NCI-H446 treated with DMSO at 0.1 percent for 48 hours (cell line): ENCODE data around the gene ITGB5.
"Not testable (repeated sequence)": the region's sequence is repeated elsewhere in the genome, so short reads cannot be mapped to it uniquely, and the experiment has no call there.

Source experiments
- DNase-seq: peaks from one replicate; lab custom pipeline; 2025; lab: John Stamatoyannopoulos, UW

Gene ITGB5

DNA sequence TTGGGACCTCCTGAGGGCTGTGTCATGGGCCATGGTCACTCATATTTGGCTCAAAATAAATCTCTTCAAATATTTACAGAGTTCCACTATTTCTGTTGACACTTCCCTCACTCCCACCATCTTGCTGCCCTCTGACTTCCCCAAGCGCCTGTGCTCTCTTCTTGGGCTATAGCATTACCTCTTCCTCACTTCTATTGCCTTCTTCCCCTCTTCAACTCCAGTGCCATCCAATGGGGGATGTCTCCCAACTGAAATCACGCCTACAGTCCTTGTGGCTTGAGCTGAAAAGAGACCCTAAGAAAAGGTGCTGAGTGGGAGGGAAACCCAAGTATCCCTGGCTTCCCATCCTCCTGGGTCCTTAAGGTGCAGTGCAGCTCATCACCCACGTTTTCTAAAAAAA lies 135.1 kb downstream of the ITGB5 start:
- no peak for DNase-seq

DNA sequence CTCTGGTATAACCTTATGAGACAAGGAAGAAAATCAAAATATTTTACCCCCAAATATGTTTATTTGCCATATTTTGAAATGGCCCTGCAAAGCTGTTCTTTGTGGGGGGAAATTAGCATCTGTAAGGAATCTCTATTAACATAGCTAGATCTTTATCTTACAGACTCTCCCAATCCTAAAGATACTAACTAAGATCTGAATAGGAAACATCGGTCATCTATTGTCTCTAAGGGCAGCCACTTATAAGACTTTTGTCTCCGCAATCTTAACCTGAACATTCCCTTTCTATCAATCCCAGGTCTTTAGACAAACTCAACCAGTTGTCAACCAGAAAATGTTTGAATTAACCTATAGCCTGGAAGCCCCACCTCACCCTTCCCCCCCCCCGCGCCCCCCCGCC lies 135.7 kb downstream of the ITGB5 start:
- no peak for DNase-seq

DNA sequence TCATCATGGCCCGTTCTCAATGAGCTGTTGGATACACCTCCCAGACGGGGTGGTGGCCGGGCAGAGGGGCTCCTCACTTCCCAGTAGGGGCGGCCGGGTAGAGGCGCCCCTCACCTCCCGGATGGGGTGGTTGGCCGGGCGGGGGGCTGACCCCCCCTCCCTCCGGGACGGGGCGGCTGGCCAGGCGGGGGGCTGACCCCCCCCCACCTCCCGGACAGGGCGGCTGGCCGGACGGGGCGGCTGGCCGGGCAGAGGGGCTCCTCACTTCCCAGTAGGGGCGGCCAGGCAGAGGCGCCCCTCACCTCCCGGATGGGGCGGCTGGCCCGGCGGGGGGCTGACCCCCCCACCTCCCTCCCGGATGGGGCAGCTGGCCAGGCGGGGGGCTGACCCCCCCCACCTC lies 137.3 kb downstream of the ITGB5 start:
- DNase-seq = not testable (repeated sequence)

DNA sequence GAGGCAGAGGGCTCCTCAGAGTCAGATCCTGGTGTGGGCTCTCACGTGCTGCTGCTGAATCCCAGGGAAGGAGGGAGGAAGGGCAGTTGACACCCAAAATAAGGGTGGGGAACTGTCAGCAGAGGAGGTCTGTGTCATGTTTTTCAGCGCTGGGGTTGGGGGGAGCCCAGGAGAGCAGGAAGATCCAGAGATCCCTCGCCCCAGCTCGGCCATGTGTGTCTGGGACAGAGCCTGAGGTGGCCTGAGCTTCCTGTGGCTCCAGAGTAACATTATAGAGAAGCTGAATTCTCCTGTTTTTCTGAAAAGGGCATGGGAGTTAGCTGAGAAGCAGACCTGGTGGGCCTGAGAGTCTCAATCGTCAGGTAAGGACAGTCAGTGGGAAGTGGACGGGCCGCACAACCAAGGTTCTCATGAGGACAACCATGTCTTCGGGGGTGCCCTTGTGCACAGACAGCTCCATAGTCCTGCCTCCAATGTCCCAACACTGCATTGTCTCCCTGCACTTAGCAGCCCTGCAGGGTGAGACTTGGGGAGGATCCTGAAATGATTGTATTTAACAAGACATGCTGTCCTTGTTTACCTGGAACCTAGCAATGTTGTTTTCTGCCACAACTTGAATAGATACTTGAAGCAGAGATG lies 138.5 kb downstream of the ITGB5 start:
- DNase-seq = no peak

DNA sequence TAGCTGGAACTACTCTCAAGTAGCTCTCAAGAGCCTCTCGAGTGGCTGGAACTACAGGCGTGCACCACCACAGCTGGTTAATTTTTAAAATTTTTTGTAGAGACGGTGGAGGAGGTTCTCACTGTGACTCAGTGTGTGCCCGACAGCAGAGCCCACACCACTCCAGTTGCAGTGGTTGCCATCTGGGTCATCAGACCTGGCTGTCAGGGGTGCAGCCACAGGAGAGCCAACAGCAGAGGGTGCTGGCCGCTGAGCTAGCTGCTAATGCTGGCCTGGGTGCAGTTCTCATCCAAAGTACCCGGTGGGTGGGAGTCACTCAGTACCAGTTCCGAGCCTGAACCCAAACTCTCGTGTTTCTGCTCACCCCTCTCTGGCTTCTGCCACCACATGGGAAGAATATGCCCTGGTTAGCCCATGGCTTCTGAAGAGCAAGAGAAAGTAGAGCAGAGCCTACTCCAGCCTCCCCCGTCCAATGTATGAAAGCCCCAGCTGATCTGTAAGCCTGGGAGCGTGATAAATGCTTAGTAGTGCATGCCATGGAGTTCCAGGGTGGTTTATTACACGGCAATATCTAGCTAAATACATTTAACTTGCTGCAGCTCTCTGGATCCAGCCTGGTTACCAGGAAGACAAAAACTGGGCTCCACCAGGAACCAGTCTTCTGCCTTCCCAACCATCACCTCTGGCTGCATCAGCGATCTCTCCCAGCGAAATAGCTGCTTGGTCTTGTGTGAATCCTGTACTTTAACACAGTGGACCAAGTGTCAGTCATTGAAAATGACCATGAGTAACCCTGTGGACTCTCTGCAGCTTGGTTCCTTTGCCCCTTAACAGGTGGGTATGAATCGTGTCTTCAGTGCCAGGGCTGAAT lies 139.8 kb downstream of the ITGB5 start:
- no peak for DNase-seq

DNA sequence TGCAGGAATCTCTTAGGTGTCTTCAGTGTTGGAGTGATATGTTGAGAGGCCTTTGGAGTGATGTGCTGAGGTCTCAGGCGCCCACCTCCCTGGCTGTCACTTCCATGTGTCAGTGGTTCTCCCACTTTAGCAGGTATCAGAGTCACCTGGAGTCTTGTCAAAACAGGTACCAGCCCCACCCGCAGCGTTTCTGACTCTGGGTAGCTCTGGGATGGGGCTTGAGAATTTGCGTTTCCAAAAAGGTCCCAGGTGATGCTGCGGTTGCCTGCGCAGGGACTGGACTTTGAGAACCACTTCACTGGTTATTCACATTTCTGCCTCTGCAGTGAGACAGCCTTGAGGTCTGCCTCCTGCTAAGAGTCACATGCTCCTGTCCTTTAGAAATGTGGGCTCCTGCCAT lies 141.4 kb downstream of the ITGB5 start:
- no peak for DNase-seq

GRCh38 chr3:124741027-124741426 lies 146.1 kb downstream of the ITGB5 start:
- no peak for DNase-seq

DNA sequence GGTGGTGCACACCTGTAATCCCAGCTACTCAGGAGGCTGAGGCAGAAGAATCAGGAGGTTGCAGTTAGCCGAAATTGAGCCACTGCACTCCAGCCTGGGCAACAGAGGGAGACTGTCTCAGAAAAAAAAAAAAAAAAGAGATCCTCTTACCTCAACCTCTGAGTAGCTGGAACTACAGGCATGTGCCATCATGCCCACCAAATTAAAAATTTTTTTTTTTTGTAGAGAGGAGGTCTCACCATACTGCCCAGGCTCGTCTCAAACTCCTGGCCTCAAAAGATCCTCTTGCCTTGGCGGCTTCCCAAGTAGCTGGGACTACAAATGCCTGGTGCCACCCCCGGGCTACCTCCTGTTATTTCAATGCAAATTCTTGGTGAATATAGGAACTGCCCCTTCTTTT lies 155.4 kb downstream of the ITGB5 start:
- no peak for DNase-seq

GRCh38 chr3:124730941-124731297 lies 156.2 kb downstream of the ITGB5 start:
- DNase-seq = no peak

DNA sequence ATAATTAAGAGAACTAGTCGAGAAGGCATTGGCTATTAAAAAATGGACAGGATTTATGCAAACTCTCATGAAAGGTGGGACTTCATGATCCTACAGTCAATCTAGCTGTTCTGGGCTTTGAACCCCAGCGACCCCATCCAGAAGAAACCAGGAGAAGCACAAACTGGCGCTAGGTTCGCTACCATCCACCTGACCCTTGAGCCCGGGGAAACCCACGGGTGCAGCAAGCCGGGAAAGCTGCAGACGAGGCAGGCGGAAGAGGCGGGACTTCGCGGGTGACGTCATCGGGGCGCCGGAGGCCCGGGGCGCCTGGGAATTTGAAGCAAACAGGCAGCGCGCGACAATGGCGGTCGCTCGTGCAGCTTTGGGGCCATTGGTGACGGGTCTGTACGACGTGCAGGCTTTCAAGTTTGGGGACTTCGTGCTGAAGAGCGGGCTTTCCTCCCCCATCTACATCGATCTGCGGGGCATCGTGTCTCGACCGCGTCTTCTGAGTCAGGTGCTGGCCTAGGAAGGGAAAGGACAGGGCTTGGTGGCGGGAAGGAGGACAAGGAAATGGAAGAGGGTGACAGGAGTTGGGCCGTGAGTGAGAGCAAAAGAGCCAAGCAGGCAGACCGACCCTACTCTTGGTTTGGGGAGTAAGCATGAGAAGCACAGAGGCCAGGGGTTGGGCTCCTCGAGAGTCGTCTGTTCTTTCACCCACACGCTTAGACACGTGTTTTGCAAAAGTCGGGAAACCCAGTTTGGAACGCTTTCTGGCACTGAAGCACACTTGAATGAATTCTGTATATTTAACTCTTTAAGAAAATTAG lies 156.8 kb downstream of the ITGB5 start, which contains the start of gene UMPS:
TSS of gene UMPS (plus strand) at position 324 of the 812 bp plus-strand sequence. CDS start at position 344, 20 bp downstream.
- DNase-seq = peak; percentile 72

GRCh38 chr3:124722589-124722988 lies 164.6 kb downstream of the ITGB5 start:
- no peak for DNase-seq

GRCh38 chr3:124714223-124714853 lies 172.8 kb downstream of the ITGB5 start:
- DNase-seq = no peak
